Heart left ventricle (tissue), 13 donors: ENCODE measurements around the gene PPIA.

ENCODE experiments used
- POLR2A ChIP-seq, 2 donors: fragments of 450-650 bp; IDR thresholded peaks; one replicate each; pipeline ENCODE4 v1.6.1; 2017; ENCODE audit warnings: antibody characterized with exemption in 2 of 2, mild to moderate bottlenecking in 2 of 2, moderate library complexity in 2 of 2
- TF ChIP-seq, protein P1 (sequence below), 12 donors: fragments of 200-600 bp; sonication (generic) in 4 of 12; IDR thresholded peaks; one replicate each; pipeline versions ENCODE4 v1.5.0 to v1.8.0; 2018 to 2022; ENCODE audit warnings: antibody characterized with exemption in 12 of 12, mild to moderate bottlenecking in 5 of 12
- donor health status: ischemic (EF 13 %, LVEDD 7.1; RV severe dilation, severe dysfunction).
- donor health status: DM: no; HTN: yes; CAD: no.
- donor health status: DM: no; HTN: no; CAD: no.
- donor health status: ischemic (EF 25% LVEDD 6.9; RV normal size, moderate dysfunction).
- donor health status: ischemic (EF 25% LVEDD 5.7; RV mildly dilated, moderate dysfunction).
- donor health status: ischemic (EF 35%, LVEDD 5.7; RV mildly dilated, moderate dysfunction).
- donor health status: nonischemic (EF 11% LVEDD 7.7; RV severe dilation, severe dysfunction).
- donor health status: DM: yes; HTN: yes; CAD: no.
- donor health status: PGD.
- donor health status: ischemic (EF 29% LVEDD 5.4; RV normal size, mild dysfunction).
- donor health status: nonischemic (EF 23%, LVEDD 6.1; RV moderate dilation, normal function).

DNA sequence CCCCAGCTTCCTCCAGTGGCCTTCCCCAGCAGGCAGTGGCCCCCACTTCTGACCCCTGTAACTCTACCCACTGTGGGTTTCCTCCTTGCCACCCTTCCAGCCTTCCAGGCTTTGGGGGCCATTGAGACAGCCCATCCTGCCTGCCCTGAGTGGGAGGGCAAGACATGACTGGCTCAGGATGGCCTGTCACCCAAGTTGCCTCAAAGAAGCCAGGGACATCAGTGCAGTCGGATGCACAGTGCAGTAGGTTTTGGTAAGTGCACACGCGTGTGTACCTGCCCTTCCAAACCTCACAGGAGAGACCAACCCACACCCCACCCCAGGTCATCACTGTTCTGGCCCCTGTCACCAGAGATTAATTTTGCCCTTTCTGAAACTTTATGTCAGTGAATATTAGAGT is 25.1 kb upstream of the PPIA start:
- TF ChIP-seq, protein P1, sequence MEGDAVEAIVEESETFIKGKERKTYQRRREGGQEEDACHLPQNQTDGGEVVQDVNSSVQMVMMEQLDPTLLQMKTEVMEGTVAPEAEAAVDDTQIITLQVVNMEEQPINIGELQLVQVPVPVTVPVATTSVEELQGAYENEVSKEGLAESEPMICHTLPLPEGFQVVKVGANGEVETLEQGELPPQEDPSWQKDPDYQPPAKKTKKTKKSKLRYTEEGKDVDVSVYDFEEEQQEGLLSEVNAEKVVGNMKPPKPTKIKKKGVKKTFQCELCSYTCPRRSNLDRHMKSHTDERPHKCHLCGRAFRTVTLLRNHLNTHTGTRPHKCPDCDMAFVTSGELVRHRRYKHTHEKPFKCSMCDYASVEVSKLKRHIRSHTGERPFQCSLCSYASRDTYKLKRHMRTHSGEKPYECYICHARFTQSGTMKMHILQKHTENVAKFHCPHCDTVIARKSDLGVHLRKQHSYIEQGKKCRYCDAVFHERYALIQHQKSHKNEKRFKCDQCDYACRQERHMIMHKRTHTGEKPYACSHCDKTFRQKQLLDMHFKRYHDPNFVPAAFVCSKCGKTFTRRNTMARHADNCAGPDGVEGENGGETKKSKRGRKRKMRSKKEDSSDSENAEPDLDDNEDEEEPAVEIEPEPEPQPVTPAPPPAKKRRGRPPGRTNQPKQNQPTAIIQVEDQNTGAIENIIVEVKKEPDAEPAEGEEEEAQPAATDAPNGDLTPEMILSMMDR (IDR thresholded peaks at IDR 0.05) = no peak
- TF ChIP-seq POLR2A (IDR thresholded peaks at IDR 0.05) = no peak
